Testis (tissue), 3 donors: ENCODE results near the gene FLT3LG. TPM values are rescaled to one million over a fixed set of nuclear protein-coding genes. Genes with fewer than 3 reads are reported as not detected.
"Not testable (repeated sequence)": the region's sequence is repeated elsewhere in the genome, so short reads cannot be mapped to it uniquely, and the experiment has no call there.

Experiments
- DNase-seq: peaks from one replicate; pipeline ENCODE4 v3.0.0-alpha.2; 2019
- H3K27ac ChIP-seq, 2 donors: fragments of 200-600 bp; sonication (generic); one replicate each; pipeline ENCODE4 v1.5.1; 2019
- H3K27me3 ChIP-seq: fragments of 200-600 bp; sonication (generic); one replicate; pipeline ENCODE4 v1.5.1; 2019
- H3K36me3 ChIP-seq: fragments of 200-600 bp; sonication (generic); one replicate; pipeline ENCODE4 v1.5.1; 2017; ENCODE audit warnings: low read depth; ENCODE audit errors: missing control alignments
- H3K4me1 ChIP-seq: fragments of 200-600 bp; sonication (generic); one replicate; pipeline ENCODE4 v1.5.1; 2019
- H3K4me3 ChIP-seq, 2 donors: fragments of 200-600 bp; sonication (generic); one replicate each; pipeline ENCODE4 v1.5.1; 2017 to 2019
- H3K9me3 ChIP-seq: fragments of 200-600 bp; sonication (generic); one replicate; pipeline ENCODE4 v1.5.1; 2017
- CTCF ChIP-seq, 3 experiments: fragments of 450-650 bp in 2 of 3; fragments of 200-600 bp in 1 of 3; sonication (generic) in 1 of 3; IDR thresholded peaks; one replicate each; pipeline ENCODE4 v1.5.1; 2016 to 2019; ENCODE audit warnings: antibody characterized with exemption in 3 of 3, mild to moderate bottlenecking in 2 of 3, moderate library complexity in 1 of 3
- POLR2A ChIP-seq: fragments of 450-650 bp; IDR thresholded peaks from one replicate; pipeline ENCODE4 v1.6.1; 2017; ENCODE audit warnings: antibody characterized with exemption, mild to moderate bottlenecking, moderate library complexity
- WGBS, 2 donors: methylation state at CpG; one replicate each; pipeline ENCODE4 v1.1.5; 2018; 5-methylcytosine and 5-hydroxymethylcytosine counted together
- intact Hi-C: fragments of 100-400 bp; cut with DNase I; formaldehyde crosslinking; loops from one replicate; pipeline ENCODE4 v1.15.1; 2023; ENCODE audit warnings: low total_unique reads
- polyA plus RNA-seq: library from polyadenylated mRNA; stranded (reverse); fragments of 350-450 nt; fragmentation: Illumina TruSeq; extraction: RNeasy Lipid Tissue Mini Kit (QIAGEN cat#74804); gene quantifications from one replicate; pipeline ENCODE4 v1.2.3, GENCODE V29; 2014; ENCODE audit warnings: low read depth, low replicate concordance; ENCODE audit not compliant: insufficient read depth
- total RNA-seq, 2 donors: library from RNA; depleted of rRNA; stranded (reverse); fragments of >200 nt; gene quantifications; one replicate each; pipeline ENCODE4 v1.2.3, GENCODE V29; 2016

Gene FLT3LG
- total and polyA plus RNA-seq, 3 donors from 2014 or later: 3.0 to 7.1 (median 4.6) TPM

- Histone ChIP-seq H3K36me3 (no peaks in the 10 kb centered on the region), H3K4me1 (peaks cover 4% of the 10 kb centered on the region), H3K27ac (no peak overlapping the region), H3K4me3 (no peak overlapping the region), H3K27me3 (no peaks in the 10 kb centered on the region), H3K9me3 (no peaks in the 10 kb centered on the region)
- TF ChIP-seq POLR2A: no peak
- TF ChIP-seq CTCF (IDR thresholded peaks at IDR 0.05): no peak
- WGBS, 2 donors: 93 to 94% methylated on average over 10 to 12 of the region's 12 CpGs
- intact Hi-C loops: no loop called here
- DNase-seq: no peak
Measured at GRCh38 chr19:49459388-49459787, 14.6 kb upstream of the FLT3LG start.

- DNase-seq, H3K27me3 ChIP-seq, H3K4me1 ChIP-seq, H3K9me3 ChIP-seq, H3K36me3 ChIP-seq, intact Hi-C loops, H3K27ac ChIP-seq, H3K4me3 ChIP-seq: not testable (repeated sequence)
- WGBS, 2 donors: no CpG with 5 or more reads among the region's 1 CpG
Measured at GRCh38 chr19:49461130-49461529, 12.9 kb upstream of the FLT3LG start.

GRCh38 chr19:49461656-49462055 lies 12.4 kb upstream of the FLT3LG start:
- H3K4me1 ChIP-seq: no peaks in the 10 kb centered on the region
- no peak overlapping the region for H3K27ac ChIP-seq
- H3K9me3 ChIP-seq: no peaks in the 10 kb centered on the region
- no peaks in the 10 kb centered on the region for H3K36me3 ChIP-seq
- intact Hi-C loops: no loop called here
- no peak for TF ChIP-seq POLR2A
- TF ChIP-seq CTCF (IDR thresholded peaks at IDR 0.05): no peak
- H3K4me3 ChIP-seq: no peak overlapping the region
- no peaks in the 10 kb centered on the region for H3K27me3 ChIP-seq
- DNase-seq: no peak
- 75 to 95% methylated on average over 18 to 35 of the region's 37 CpGs for WGBS, 2 donors

GRCh38 chr19:49462492-49462891 lies 11.5 kb upstream of the FLT3LG start:
- H3K27ac ChIP-seq: no peak overlapping the region
- H3K9me3 ChIP-seq: no peaks in the 10 kb centered on the region
- intact Hi-C loops: no loop called here
- TF ChIP-seq POLR2A (no peak), CTCF (IDR thresholded peaks at IDR 0.05) (no peak)
- no peak overlapping the region for H3K4me3 ChIP-seq
- H3K36me3 ChIP-seq: no peaks in the 10 kb centered on the region
- no peak for DNase-seq
- H3K4me1 ChIP-seq: no peaks in the 10 kb centered on the region
- H3K27me3 ChIP-seq: no peaks in the 10 kb centered on the region
- WGBS, 2 donors: 94 to 96% methylated on average over 3 to 12 of the region's 12 CpGs

- Histone ChIP-seq H3K27ac (no peak overlapping the region), H3K4me3 (no peak overlapping the region), H3K27me3 (no peaks in the 10 kb centered on the region), H3K9me3 (no peaks in the 10 kb centered on the region), H3K36me3 (no peaks in the 10 kb centered on the region), H3K4me1 (peaks cover 3% of the 10 kb centered on the region)
- intact Hi-C loops: no loop called here
- 92 to 93% methylated on average over 38 to 39 of the region's 39 CpGs for WGBS, 2 donors
- no peak for DNase-seq
- TF ChIP-seq POLR2A: no peak
- TF ChIP-seq CTCF (IDR thresholded peaks at IDR 0.05): no peak
Measured at GRCh38 chr19:49463960-49464740, 9.9 kb upstream of the FLT3LG start.
